HepG2 (cell line): ENCODE measurements around the gene PTPRH. TPM values are rescaled to one million over a fixed set of nuclear protein-coding genes. Genes with fewer than 3 reads are reported as not detected.

Experiments
- KIAA2018 ChIP-seq: sonication (generic); formaldehyde crosslinking; IDR thresholded peaks from 2 replicates; pipeline ENCODE4 v1.5.0; 2020; ENCODE audit warnings: mild to moderate bottlenecking, missing genetic modification reagents, borderline replicate concordance
- MXI1 ChIP-seq: IDR thresholded peaks from 3 replicates; pipeline ENCODE4 v1.6.1; 2012; ENCODE audit warnings: low read depth, low read length, inconsistent platforms, borderline replicate concordance
- NR2F2 ChIP-seq: IDR thresholded peaks from 2 replicates; pipeline ENCODE4 v1.6.1; 2012; ENCODE audit warnings: low read depth, inconsistent platforms, borderline replicate concordance
- NR2F6 ChIP-seq, 2 experiments: IDR thresholded peaks; 2 replicates each; pipeline ENCODE4 v1.6.1; 2016; ENCODE audit warnings: antibody characterized with exemption in 1 of 2, mild to moderate bottlenecking in 1 of 2
- POLR2G ChIP-seq: fragments of 200-400 bp; formaldehyde crosslinking; IDR thresholded peaks from 2 replicates; pipeline ENCODE4 v1.6.1; 2018; ENCODE audit warnings: mild to moderate bottlenecking, low read depth, low read length, moderate library complexity
- SOX5 ChIP-seq: IDR thresholded peaks from 2 replicates; pipeline ENCODE4 v1.6.1; 2016; ENCODE audit warnings: borderline replicate concordance
- TFAP4 ChIP-seq: sonication (generic); IDR thresholded peaks from 2 replicates; pipeline ENCODE4 v1.6.1; 2016; ENCODE audit warnings: low read depth, borderline replicate concordance
- ZBTB38 ChIP-seq: sonication (generic); formaldehyde crosslinking; IDR thresholded peaks from 2 replicates; pipeline ENCODE4 v1.5.1; 2020; ENCODE audit warnings: mild to moderate bottlenecking, missing genetic modification reagents
- ZNF609 ChIP-seq: sonication (generic); formaldehyde crosslinking; IDR thresholded peaks from 2 replicates; pipeline ENCODE4 v1.4.0; 2020; ENCODE audit warnings: mild to moderate bottlenecking, missing genetic modification reagents, borderline replicate concordance
- polyA plus RNA-seq, 8 experiments: library from polyadenylated mRNA; depleted of rRNA in 3 of 8; stranded (reverse) in 7 of 8; unstranded in 1 of 8; fragments of >200 nt; fragmentation: Illumina TruSeq in 4 of 8; extraction: Trizol in 4 of 8; gene quantifications; 2 replicates each; pipeline versions ENCODE4 v1.2.1 to v1.2.3, GENCODE V29; 2011 to 2016; ENCODE audit warnings: low read depth in 4 of 8, missing spikeins in 1 of 8, mixed read lengths in 1 of 8; ENCODE audit not compliant: insufficient read depth in 1 of 8
- total RNA-seq, 5 experiments: library from RNA; depleted of rRNA; stranded (reverse); fragments of >200 nt; fragmentation: Illumina TruSeq; extraction: Trizol; gene quantifications; 2 replicates each; pipeline ENCODE4 v1.2.3, GENCODE V29; 2016; ENCODE audit warnings: low read depth in 1 of 5
- TF ChIP-seq, protein P1 (sequence below): sonication (generic); formaldehyde crosslinking; IDR thresholded peaks from 2 replicates; pipeline ENCODE4 v1.8.0; 2022; ENCODE audit warnings: low read depth, missing genetic modification reagents
- TF ChIP-seq, protein P2 (sequence below): sonication (generic); formaldehyde crosslinking; IDR thresholded peaks from 2 replicates; pipeline ENCODE4 v1.5.0; 2020; ENCODE audit warnings: missing genetic modification reagents, mild to moderate bottlenecking, borderline replicate concordance

PTPRH gene
- total and polyA plus RNA-seq, 2 of the 13 experiments (the other 11 are each of a cell fraction or from before 2014, with no cell fraction given), result 14.7 to 125 TPM

DNA sequence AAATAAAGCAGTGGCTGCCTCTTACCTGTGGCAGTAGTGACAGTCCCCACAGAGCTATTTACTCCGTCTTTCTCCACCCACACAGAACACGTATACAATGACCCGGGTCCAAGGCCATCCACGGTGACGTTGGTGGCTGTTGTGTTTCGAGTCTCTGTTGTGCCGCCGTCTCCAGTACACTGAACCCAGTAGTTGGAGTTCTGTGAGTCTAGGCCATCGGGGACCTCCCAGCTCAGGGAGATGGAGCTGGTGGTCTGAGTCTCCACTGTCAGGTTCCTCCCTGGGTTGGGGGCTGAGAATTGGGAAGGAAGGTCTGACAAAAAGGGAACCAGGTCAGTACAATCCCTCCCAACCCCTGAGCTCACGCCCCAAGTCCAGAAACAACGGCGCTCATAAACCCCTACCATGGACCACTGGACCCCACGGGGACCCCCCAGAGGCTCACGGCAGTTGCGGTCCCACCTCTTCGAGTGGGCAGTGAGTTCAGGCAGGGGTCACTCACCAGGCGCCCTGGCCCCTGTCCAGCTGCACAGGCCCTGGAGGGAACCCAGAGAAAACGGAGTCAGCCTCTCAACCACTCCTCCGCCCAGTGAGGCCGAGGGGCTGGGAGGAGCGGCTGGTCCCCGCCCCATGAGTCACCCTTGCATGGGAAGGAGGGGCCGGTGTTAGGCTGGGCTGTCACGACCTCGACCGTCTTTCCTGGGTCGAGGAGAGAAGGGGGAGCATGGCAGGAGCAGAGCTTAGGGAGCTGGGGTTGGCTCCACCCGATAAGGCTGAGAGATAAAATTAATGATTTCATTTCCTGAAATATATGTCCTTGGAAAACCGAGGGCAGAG is 2.4 kb downstream of the PTPRH start (continued):
- TF ChIP-seq KIAA2018 (no peak), SOX5 (CRISPR knock-in tag) (peak; percentile 78), NR2F6 (IDR thresholded peaks at IDR 0.05) (no peak), NR2F6 (CRISPR knock-in tag; IDR thresholded peaks at IDR 0.05) (peak; percentile 76), POLR2G (peak; percentile 93), ZBTB38 (CRISPR knock-in tag) (peak; percentile 17; the same call in 1 of the 2 replicates), TFAP4 (peak; percentile 70; the same call in 1 of the 2 replicates), MXI1 (peak; percentile 64; the same call in 1 of the 3 replicates), ZNF609 (CRISPR knock-in tag) (no peak; the same call in 1 of the 2 replicates), NR2F2 (no peak)
- TF ChIP-seq, protein P1, sequence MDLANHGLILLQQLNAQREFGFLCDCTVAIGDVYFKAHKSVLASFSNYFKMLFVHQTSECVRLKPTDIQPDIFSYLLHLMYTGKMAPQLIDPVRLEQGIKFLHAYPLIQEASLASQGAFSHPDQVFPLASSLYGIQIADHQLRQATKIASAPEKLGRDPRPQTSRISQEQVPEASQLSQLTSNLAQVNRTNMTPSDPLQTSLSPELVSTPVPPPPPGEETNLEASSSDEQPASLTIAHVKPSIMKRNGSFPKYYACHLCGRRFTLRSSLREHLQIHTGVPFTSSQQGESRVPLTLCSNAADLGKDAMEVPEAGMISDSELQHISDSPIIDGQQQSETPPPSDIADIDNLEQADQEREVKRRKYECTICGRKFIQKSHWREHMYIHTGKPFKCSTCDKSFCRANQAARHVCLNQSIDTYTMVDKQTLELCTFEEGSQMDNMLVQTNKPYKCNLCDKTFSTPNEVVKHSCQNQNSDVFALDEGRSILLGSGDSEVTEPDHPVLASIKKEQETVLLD, result no peak
- TF ChIP-seq, protein P2, sequence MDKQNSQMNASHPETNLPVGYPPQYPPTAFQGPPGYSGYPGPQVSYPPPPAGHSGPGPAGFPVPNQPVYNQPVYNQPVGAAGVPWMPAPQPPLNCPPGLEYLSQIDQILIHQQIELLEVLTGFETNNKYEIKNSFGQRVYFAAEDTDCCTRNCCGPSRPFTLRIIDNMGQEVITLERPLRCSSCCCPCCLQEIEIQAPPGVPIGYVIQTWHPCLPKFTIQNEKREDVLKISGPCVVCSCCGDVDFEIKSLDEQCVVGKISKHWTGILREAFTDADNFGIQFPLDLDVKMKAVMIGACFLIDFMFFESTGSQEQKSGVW (CRISPR knock-in tag), result no peak
